Prostate gland (tissue), 2 donors: Measurements from ENCODE around the gene MORN1. TPM values are rescaled to one million over a fixed set of nuclear protein-coding genes. Genes with fewer than 3 reads are reported as not detected.

ENCODE experiments used
- DNase-seq: peaks from one replicate; pipeline ENCODE4 v3.0.0-alpha.2; 2019; ENCODE audit warnings: low spot score
- H3K27ac ChIP-seq, 2 donors: fragments of 200-600 bp; sonication (generic); 2 replicates each; pipeline ENCODE4 v1.5.1; 2017 to 2019
- H3K27me3 ChIP-seq: fragments of 200-600 bp; sonication (generic); replicated peaks from 2 replicates; pipeline ENCODE4 v1.5.1; 2019; ENCODE audit not compliant: insufficient read depth
- H3K36me3 ChIP-seq, 2 donors: fragments of 200-600 bp; sonication (generic); 1 replicate in 1 of 2; 2 replicates in 1 of 2; pipeline versions ENCODE4 v1.5.1 to v1.8.1; 2017 to 2019
- H3K4me1 ChIP-seq: fragments of 200-600 bp; sonication (generic); replicated peaks from 2 replicates; pipeline ENCODE4 v1.5.1; 2019
- H3K4me3 ChIP-seq, 2 donors: fragments of 200-600 bp; sonication (generic); 2 replicates each; pipeline ENCODE4 v1.5.1; 2017 to 2019
- H3K9me3 ChIP-seq: fragments of 200-600 bp; sonication (generic); 2 replicates; pipeline ENCODE4 v1.5.1; 2017
- CTCF ChIP-seq, 4 experiments: fragments of 200-600 bp in 2 of 4; fragments of 450-650 bp in 2 of 4; sonication (generic) in 2 of 4; IDR thresholded peaks; 1 replicate in 3 of 4; 2 replicates in 1 of 4; pipeline ENCODE4 v1.5.1; 2016 to 2019; ENCODE audit warnings: antibody characterized with exemption in 4 of 4, mild to moderate bottlenecking in 2 of 4, moderate library complexity in 2 of 4
- POLR2A ChIP-seq: fragments of 450-650 bp; IDR thresholded peaks from one replicate; pipeline ENCODE4 v1.6.1; 2016; ENCODE audit warnings: antibody characterized with exemption, mild to moderate bottlenecking
- POLR2AphosphoS5 ChIP-seq: sonication (generic); formaldehyde crosslinking; IDR thresholded peaks from one replicate; pipeline ENCODE4 v1.6.1; 2017; ENCODE audit warnings: antibody characterized with exemption
- WGBS: methylation state at CpG from one replicate; pipeline ENCODE4 v1.1.5; 2018; 5-methylcytosine and 5-hydroxymethylcytosine counted together
- intact Hi-C: fragments of 100-400 bp; cut with DNase I; formaldehyde crosslinking; loops from one replicate; pipeline ENCODE4 v1.14.2; 2022
- total RNA-seq, 2 donors: library from RNA; depleted of rRNA; stranded (reverse); fragments of >200 nt; gene quantifications; one replicate each; pipeline ENCODE4 v1.1.0, GENCODE V29; 2016

Gene MORN1
- total RNA-seq, 2 donors from 2014 or later, result 18.6 to 21.0 TPM

GRCh38 chr1:2414297-2414958 is 23.1 kb upstream of the MORN1 start:
- DNase-seq, result peak; percentile 69
- Histone ChIP-seq H3K4me3 (no peak overlapping the region), H3K36me3 (no peaks in the 10 kb centered on the region), H3K27ac (peak overlapping the region; percentile 87 to 96), H3K9me3 (no peaks in the 10 kb centered on the region), H3K4me1 (peaks cover 48% of the 10 kb centered on the region), H3K27me3 (no peaks in the 10 kb centered on the region)
- WGBS, result 2% methylated on average over 18 of the region's 25 CpGs
- TF ChIP-seq CTCF (IDR thresholded peaks at IDR 0.05) (peak; percentile 91 to 98 (median 96)), POLR2A (no peak), POLR2AphosphoS5 (peak; percentile 31)
- intact Hi-C loops, result loop anchor here (10.0 kb wide), 1 partner anchor 230 kb away; no protein-coding TSS in a partner anchor

- no peak for DNase-seq
- Histone ChIP-seq H3K9me3 (no peaks in the 10 kb centered on the region), H3K27me3 (no peaks in the 10 kb centered on the region), H3K27ac (peak overlapping the region; percentile 87 to 96), H3K4me3 (peak overlapping the region; percentile 93 to 95), H3K36me3 (no peaks in the 10 kb centered on the region), H3K4me1 (peaks cover 50% of the 10 kb centered on the region)
- TF ChIP-seq POLR2A, result no peak
- TF ChIP-seq CTCF (IDR thresholded peaks at IDR 0.05), result no peak
- TF ChIP-seq POLR2AphosphoS5, result no peak
- WGBS, result 54% methylated on average over 28 of the region's 28 CpGs
- intact Hi-C loops, result loop anchor here (10.0 kb wide), 1 partner anchor 231 kb away; no protein-coding TSS in a partner anchor
Observed at GRCh38 chr1:2413495-2414296, 22.3 kb upstream of the MORN1 start.

- intact Hi-C loops, result loop anchor here (1.0 to 10.0 kb wide), 2 partner anchors 134 to 232 kb away; no protein-coding TSS in a partner anchor
- H3K4me1 ChIP-seq, result peaks cover 50% of the 10 kb centered on the region
- peak overlapping the region; percentile 93 to 95 for H3K4me3 ChIP-seq
- no peaks in the 10 kb centered on the region for H3K27me3 ChIP-seq
- H3K27ac ChIP-seq, result peak overlapping the region; percentile 87 to 96
- DNase-seq, result no peak
- H3K36me3 ChIP-seq, result peaks cover 0 to 5% of the 10 kb centered on the region in 2 donors
- H3K9me3 ChIP-seq, result no peaks in the 10 kb centered on the region
- 13% methylated on average over 3 of the region's 66 CpGs for WGBS
- peak; percentile 69 for TF ChIP-seq POLR2A
- TF ChIP-seq POLR2AphosphoS5, result no peak
Observed at GRCh38 chr1:2412773-2413494, 21.6 kb upstream of the MORN1 start.

GRCh38 chr1:2412395-2412772 is 21.0 kb upstream of the MORN1 start, which contains the start of gene PEX10:
PEX10 (minus strand) TSS chr1:2412564; CDS start chr1:2412502, 62 bp downstream.
- TF ChIP-seq POLR2A (no peak), CTCF (IDR thresholded peaks at IDR 0.05) (peak in 1 of 4 experiments; percentile 4), POLR2AphosphoS5 (peak; percentile 92)
- DNase-seq, result peak; percentile 96
- Histone ChIP-seq H3K27ac (peak within 1 kb of the TSS; percentile 88 to 96), H3K4me3 (peak within 1 kb of the TSS; percentile 93 to 95), H3K36me3 (peaks cover 0 to 10% of the 10 kb centered on the region in 2 donors), H3K9me3 (no peaks in the 10 kb centered on the region), H3K4me1 (peaks cover 48% of the 10 kb centered on the region), H3K27me3 (no peaks in the 10 kb centered on the region)
- 0% methylated on average over 26 of the region's 55 CpGs for WGBS
- intact Hi-C loops, result loop anchor here (1.0 to 10.0 kb wide), 2 partner anchors 135 to 232 kb away; no protein-coding TSS in a partner anchor
